ENCODE results near the gene RGS11.
"Not testable (repeated sequence)": the region's sequence is repeated elsewhere in the genome, so short reads cannot be mapped to it uniquely, and the experiment has no call there.

The RGS11 gene

DNA sequence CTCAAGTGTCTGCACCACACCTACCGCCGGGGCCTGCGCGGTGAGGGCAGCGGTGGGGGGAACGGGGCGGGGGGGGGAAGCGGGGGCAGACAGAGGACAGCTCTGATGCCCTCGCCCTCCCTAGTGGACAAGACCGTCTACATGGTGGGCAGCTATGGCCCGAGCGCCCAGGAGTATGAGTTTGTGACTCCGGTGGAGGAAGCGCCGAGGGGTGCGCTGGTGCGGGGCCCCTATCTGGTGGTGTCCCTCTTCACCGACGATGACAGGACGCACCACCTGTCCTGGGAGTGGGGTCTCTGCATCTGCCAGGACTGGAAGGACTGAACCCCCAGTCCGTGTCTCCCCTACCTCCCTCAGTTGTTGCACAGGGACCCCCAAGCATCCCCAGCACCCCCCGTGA, 6.7 kb upstream of the RGS11 start:
- DNase-seq (ENCODE audit: low read depth, low spot score) = no peak
- no peak overlapping the region for H3K4me3 ChIP-seq (ENCODE audit: low read length)

DNA sequence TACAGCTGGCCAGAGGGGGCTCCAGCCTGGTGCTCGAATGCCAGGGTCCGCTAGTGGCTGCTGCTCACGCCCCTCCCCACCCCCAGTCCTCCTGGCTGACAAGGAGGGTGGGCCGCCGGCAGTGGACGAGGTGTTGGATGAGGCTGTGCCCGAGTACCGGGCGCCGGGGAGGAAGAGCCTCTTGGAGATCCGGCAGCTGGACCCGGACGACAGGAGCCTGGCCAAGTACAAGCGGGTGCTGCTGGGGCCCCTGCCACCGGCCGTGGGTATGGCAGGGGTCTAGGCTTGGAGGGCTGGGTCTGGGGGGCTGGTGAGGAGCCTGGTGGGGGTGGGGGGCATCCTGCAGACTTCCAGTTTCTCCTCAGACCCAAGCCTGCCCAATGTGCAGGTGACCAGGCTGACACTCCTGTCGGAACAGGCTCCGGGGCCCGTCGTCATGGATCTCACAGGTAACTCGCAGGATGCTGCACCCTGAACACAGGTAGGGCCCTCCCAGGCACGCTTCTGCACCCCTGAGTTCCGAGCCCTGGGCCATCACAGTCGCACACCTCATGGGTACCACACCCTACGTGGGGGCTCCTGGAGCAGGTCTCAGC, 6.0 kb upstream of the RGS11 start:
- no peak for DNase-seq (ENCODE audit: low read depth, low spot score)
- no peak overlapping the region for H3K4me3 ChIP-seq (ENCODE audit: low read length)

DNA sequence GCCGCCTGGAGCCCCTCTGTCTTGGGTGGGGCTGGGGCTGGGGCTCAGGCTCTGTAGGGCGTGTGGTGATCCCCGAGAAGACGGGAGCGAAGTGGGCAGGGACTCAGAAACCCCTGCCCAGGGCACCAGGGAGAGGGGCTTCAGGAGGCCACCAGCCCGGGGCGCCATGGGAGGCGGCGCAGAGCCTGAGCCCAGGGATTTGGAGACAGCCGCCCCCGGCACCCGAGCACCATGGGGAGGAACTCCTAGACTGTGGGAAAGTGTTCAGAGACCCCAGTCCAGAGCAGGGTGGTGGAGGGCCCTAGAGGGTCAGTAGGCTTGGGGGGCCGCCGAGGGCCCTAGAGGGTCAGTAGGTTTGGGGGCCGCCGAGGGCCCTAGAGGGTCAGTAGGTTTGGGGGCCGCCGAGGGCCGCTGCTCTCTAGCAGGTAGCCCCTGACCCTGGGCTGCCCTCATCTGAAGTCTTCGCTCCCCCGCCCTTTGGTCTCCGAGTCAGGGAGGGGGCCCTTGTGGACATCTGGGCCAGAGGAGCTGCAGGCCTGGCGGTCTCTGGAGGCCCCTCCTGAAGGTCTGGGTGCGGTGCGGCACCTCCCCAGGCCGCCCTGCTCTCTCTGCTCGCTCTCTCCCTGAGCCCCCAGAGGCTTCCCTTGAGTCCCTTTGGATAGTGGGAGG, 5.4 kb upstream of the RGS11 start:
- DNase-seq (ENCODE audit: low read depth, low spot score) = no peak
- H3K4me3 ChIP-seq (ENCODE audit: low read length) = no peak overlapping the region

DNA sequence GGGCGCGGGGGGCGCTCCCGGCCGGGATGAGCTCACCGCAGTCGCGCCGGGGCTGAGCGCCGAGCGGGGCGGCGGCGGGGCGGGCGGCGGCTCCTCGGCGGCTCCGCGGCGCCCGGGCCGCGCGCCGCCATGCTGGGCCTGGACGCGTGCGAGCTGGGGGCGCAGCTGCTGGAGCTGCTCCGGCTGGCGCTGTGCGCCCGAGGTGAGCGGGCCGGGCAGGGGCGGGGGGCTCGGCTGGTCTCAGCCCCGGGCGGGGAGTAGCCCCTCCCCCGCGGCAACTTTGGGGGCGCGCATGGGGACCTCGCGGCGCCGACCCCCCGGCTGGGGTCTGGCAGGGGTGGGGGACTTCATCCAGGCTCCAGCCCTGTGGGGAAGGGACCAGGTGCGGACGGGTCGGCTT, 4.8 kb upstream of the RGS11 start, which contains the start of gene ARHGDIG:
Gene ARHGDIG, plus strand, starts transcription at position 40 of the 400 bp plus-strand sequence. Its CDS starts 90 bp downstream, at position 130.
- H3K4me3 ChIP-seq (ENCODE audit: low read length) = no peak within 1 kb of the TSS

DNA sequence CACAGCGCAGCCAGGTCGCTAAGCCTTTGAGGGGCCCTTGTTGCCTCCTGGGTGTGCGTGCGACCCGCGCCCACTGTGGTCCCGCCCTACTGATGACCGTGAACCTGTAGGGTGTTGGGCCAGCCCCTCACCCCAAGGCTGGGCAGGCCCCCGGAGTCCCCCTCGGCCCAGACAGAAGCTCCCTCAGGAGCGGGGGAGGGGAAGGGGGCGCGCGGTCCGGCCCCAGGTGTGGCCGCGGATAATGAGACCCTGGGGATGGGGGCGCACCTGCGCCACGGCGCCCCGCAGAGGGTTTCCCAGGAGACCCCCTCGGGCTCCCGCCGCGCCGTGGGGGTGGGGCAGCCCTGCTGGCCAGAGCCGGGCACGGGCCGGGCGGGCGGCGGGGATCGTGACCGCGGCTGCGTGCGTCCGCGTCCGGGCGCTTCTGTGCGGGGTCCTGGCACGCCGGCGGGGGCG, 4.3 kb upstream of the RGS11 start:
- H3K4me3 ChIP-seq (ENCODE audit: low read length) = no peak overlapping the region
- no peak for DNase-seq (ENCODE audit: low read depth, low spot score)

More for the DNA sequence above, 4.8 kb upstream of the RGS11 start, which contains the start of gene ARHGDIG:
- DNase-seq (ENCODE audit: low read depth, low spot score) = no peak

DNA sequence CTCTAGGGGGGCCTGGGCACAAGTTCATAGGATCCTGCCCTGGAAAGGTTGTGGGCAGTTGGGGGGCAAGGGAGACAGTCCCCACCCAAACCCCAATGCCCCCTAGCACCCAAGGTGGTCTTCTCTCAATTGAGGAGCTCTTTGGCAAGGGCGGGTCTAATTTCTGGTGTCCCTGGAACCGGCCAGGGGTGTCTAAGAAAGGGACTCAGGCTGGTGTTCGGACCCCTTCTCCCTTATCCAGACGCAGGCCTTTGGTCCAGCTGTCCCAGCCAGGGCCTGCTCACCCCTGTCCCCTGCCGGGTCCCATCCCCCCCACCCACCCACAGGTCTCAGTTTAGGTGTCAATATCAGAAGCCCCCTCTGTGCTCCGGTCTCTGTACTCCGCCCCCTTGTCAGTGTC, 3.8 kb upstream of the RGS11 start:
- H3K4me3 ChIP-seq (ENCODE audit: low read length) = no peak overlapping the region
- DNase-seq (ENCODE audit: low read depth, low spot score) = no peak

DNA sequence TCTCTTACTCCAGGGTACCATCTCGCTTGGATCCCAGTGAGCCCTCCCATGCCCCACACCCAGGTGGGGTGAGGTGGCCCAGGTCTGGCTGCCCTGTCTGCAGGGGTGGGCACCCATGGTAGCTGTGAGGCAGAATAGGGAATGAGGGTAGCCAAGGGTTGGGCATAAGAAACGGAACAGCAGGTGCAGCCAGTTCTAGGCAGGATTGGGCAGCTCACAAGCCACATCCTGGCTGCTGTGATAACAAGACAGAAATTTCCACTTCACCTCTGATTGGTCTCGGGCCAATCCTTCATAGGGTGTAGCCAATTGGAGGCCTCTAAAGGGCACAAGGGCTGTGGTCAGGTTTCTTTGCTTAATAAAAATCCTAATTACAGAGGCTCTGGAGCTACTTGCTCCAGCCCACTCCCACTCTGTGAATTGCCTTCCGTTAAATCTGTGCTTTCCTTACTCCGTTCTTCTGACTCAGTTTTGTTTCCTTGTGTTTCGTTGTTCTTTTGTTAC, 3.2 kb upstream of the RGS11 start:
- no peak overlapping the region for H3K4me3 ChIP-seq (ENCODE audit: low read length)

DNA sequence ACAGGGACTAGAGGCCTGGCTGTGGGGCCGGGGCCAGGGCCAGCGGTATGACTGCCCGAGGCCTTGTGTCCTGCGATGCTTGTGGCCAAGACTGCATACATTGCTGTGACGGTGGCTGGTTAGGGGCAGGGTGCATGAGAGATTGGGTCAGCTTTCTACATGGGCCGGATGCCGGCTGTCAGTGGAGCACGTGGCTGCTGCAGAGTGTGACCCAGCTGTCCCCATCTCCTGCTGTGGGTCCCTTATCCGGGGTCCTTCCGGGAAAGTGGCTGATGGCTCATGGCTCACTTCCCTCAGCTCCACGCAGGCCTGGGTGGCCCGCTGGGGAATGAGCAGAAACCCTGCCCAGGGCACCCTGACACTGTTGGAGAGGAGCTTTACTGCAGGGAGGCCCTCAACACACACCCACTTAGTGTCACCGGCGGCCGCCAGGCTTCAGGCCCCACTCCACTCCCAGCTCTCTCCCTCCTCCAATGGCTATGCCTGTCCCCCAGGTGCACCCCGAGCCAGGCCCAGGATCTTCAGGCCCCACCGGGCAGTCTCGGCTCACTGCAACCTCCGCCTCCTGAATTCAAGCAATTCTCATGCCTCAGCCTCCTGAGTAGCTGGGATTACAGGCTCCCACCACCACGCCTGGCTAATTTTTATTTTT, 808 bp upstream of the RGS11 start:
- no peak for DNase-seq (ENCODE audit: low read depth, low spot score)
- H3K4me3 ChIP-seq (ENCODE audit: low read length) = no peak overlapping the region

More for the DNA sequence above, 3.2 kb upstream of the RGS11 start:
- peak; percentile 82 for DNase-seq (ENCODE audit: low read depth, low spot score)

DNA sequence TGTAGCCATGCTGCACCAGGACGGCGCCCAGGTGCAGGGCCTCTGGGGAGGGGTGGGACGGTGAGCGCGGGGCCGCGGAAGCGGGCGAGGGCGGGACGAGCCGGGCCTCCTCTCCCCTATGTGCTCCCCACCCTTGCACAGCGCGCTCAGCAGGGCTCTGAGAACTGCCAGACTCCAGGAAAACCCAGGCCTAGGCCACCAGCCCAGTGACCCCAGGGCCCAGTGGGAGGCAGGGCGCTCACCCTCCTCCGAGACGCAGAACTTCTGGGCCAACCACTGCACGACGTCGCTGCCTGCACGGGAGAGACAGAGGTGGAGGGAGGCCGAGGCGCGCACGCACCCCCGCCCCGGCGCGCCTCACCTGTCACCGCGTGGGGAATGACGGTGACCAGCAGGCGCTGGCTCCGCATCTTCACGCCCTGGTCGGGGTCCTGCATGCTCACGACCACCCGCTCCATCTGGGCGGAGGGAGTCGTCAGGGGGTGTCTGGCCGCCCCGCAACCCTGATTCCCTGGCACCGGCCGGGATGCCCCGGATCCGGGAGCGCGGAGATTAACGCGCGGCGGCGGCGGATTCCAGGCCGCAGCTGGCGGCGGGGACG, 603 bp downstream of the RGS11 start:
- DNase-seq (ENCODE audit: low read depth, low spot score) = no peak
- no peak overlapping the region for H3K4me3 ChIP-seq (ENCODE audit: low read length)

DNA sequence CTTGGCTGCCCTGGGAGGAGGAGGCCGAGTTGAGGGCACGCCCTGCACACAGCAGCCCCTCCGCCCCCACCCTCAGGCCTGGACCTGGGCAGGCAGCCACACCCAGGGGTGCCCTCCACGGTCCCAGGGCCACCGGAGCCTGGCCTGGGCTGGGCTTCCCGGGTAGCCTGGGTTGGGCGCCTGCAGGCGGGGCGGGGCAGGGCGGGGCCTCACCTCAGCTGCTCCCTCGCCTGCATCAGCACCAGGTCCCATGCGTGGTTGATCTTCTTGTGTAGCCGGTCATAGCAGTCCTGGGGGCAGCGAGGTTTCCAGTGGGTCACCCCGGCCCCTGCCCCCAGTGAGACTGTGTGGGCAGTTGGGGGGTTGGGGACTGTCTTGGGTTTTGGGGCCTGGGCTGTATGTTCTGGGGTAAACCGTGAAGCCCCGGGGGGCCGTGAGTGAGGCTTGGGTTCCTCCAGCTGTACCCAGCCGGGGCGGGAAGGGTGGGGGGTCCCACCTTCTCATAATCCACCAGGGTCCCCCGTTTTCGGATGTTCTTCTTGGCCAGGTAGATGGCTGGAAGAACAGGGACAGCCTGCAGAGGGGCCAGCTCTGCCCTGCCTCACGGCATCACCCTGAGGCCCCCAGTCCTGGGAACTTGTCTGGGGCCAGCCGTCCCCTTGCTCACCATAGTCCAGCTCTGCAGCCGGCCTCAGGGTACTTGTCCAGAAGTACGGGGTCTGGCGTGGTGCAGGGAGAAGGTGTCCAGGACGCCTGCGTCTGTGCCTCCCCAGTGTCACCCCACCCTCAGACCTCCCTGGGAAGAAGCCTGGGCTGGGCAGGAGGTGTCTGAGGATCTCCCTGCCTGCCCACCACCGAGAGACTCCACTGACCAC, 2.0 kb downstream of the RGS11 start:
- no peak overlapping the region for H3K4me3 ChIP-seq (ENCODE audit: low read length)
- no peak for DNase-seq (ENCODE audit: low read depth, low spot score)

DNA sequence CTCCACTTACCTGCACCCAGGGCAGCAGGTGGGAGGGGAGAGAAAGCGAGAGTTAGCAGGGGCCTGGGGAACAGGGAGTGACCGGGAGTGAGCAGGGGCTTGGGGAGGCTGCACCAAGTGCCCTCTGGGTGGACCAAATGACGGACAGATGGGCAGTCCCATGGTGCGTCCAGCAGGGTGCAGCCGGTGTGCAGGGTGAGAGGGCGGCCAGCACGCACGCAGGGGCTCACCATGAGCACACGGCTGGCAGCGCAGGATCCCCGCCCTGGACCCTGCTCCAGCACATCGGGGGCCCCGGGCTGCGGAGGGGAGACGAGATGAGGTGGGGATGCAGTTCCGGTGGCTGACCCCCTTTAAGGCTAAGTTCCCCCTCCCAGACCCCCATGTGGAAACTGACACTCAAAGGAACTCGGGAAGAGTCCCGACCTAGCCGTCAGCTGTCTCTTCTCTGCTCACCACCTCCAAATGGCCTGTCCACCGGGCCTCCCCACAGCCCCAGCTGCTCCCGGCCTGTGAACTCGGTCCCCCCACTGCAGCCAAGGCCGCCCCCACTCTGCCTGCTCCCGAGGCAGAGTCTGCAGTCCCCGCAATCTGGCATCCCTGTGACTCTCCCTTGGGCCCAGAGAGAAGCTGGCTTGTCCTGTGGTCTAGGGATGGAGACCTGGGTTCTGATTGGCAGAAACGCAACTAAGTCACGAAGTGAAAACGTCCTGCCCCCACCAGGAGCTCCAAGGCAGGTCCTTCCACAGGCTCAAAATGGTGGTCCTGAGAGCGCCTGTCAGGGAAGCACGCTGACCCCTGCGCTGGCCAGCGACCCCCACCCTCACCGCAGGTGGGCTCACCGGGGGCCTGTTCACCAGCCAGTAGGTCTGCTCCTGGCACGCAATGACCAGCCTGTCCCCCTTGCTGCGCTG, 2.9 kb downstream of the RGS11 start:
- no peak for DNase-seq (ENCODE audit: low read depth, low spot score)
- no peak overlapping the region for H3K4me3 ChIP-seq (ENCODE audit: low read length)

DNA sequence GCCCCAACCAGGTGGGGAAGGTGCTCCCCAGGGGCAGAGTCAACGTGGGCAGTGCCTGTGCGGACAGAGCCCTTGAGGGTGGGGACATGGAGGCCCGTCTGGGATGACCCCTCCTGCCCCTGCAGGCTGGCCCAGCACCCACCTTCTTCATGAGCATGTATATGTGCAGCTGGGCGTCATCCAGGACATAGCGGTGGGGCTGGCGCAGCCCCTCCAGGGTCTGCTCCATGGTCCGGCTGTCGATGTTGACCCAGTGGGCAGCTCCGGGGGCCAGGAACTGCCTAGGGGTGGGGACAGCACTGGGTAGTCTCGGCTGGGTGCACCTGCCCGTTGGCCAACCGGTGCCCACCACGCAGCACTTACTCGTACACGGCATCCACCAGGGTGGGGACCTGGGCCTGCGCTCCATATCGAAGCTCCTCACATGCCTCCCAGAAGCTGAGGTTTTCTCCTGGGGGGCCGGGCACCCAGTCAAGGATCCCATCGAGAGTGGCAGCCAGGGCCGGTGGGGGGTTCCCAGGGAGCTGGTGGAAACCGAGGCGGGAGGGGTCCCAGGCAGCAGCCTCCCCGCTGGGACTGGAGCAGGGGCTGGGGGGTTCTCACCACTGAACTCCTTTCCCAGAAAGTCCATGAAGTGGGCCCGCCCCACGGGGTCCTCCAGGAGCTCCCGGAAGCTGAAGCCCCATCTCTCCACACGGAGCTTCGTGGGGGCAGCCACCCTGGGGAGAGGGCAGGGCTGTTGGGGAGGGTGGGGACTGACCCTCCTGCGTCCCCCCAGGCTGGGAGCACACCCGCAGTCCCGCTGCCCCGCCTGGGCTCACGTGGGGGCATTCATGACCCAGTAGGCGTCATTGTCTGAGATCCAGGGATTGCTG, 5.1 kb downstream of the RGS11 start:
- H3K4me3 ChIP-seq (ENCODE audit: low read length) = no peak overlapping the region
- no peak for DNase-seq (ENCODE audit: low read depth, low spot score)

DNA sequence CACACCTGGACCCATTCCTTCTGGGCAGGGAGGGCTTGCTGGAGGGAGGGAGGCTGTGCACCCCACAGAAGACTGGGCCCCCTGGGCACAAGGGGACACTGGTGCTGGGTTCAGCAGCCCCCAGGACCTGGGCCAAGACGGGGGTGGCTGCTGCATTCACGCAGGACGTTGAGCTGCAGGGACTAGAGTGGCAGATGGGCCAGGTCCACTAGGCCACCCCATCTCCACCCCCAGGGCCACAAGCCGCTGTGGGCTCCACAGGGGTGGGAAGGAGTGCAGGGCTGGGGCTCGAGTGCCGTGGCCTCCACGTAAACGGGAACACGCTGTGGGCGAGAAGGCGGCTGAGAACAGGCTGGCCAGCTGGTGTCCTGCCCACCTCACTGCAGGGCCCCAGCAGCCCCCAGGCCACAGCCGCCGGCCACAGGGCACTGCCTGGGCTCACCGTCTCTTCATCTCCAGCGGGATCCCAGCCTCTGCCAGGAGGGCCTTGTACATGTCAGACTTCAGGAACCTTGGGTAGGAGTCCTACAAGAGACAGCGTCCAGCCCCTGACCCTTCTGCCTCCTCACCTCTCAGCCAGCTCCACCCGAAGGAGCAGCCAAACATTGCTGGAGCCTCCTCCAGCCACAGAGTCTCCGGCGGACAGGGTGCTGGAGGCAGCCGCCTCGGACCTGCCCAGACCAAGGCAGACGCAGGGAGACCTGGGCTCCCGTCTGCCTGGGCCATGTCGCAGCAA, 6.5 kb downstream of the RGS11 start:
- no peak for DNase-seq (ENCODE audit: low read depth, low spot score)
- H3K4me3 ChIP-seq (ENCODE audit: low read length) = no peak overlapping the region

DNA sequence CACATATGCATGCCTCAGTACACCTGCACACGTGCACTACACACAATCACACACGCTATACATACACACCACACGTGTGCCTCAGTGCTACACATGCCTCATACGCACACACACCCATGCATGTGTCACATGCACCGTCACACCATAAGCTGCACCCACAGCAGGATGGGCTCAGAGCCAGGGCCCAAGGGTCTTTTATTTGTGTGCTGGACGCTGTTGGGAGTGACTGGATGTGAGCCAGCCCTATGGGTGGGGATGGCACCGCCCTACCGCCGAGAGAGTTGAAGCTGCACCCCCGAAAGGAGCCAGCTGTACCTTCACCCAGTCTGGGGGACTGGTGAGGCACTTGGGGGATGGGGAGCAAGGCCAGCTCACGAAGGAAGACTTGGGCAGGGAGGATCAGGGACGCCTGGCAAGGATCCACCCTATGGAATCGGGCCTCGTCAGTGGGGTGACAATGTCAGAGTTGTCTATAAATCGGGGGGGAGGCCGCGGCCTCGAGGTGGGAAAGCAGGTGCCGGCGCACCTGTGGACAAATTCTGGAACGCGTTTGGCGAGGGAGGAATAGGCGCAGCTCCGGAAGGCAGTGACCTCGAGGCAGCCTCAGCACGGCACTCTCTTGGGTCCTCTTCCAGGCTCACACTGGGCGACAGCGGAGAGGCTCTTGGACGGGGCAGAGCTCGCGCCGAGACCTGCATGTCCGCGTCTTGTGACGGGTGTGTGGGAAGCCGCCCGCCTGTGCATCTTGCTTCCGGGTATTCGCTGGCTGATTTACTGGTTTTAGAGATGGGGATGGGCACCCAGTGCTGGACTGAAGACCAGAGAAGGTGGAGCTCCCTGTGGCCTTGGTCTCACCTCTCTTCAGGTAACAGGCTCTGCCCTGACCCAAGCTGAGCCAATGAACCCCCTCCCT, 7.3 kb downstream of the RGS11 start:
- H3K4me3 ChIP-seq (ENCODE audit: low read length) = no peak overlapping the region

DNA sequence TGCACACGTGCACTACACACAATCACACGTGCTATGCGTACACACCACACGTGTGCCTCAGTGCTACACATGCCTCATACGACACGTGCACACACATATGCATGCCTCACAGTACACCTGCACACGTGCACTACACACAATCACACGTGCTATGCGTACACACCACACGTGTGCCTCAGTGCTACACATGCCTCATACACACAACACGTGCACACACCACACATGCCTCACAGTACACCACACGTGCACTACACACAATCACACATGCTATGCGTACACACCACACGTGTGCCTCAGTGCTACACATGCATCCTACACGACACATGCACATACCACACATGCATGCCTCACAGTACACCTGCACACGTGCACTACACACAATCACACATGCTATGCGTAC, 8.2 kb downstream of the RGS11 start:
- not testable (repeated sequence) for H3K4me3 ChIP-seq (ENCODE audit: low read length); DNase-seq (ENCODE audit: low read depth, low spot score)

More for the DNA sequence above, 7.3 kb downstream of the RGS11 start:
- DNase-seq (ENCODE audit: low read depth, low spot score) = no peak
